SH-SY5Y (cell line): ENCODE data around the gene PRDM10.

Experiments
- GATA2 ChIP-seq: IDR thresholded peaks from 2 replicates; pipeline ENCODE4 v1.6.1; 2011; ENCODE audit warnings: mild to moderate bottlenecking, low read depth, low read length
- GATA3 ChIP-seq: IDR thresholded peaks from 2 replicates; pipeline ENCODE4 v1.6.1; 2011; ENCODE audit warnings: low read depth, mild to moderate bottlenecking, low read length, moderate library complexity

DNA sequence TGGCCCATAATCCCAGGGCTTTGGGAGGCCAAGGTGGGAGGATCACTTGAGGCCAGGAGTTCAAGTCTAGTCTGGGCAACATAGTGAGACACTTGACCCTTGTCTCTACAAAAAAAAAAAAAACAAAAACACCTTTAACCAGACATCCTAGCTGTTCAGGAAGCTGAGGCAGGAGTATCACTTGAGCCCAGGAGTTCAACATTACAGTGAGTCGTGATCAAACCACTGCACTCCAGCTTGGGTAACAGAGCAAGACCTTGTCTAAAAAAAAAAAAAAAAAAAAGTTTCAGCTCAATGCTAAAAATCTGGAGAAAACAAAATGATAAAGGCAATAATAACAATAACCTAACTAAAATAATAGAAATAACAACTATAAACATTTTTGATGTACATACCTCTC is 44.5 kb upstream of the PRDM10 start:
- TF ChIP-seq GATA2 (no peak), GATA3 (no peak)
